PC-3 (cell line): Measurements from ENCODE around the gene CXCL3.

ENCODE experiments used
- EZH2 ChIP-seq: fragments of 300-600 bp; sonication (generic); IDR thresholded peaks from one replicate; pipeline ENCODE4 v1.6.1; 2017; ENCODE audit warnings: antibody characterized with exemption, mild to moderate bottlenecking, low read length; ENCODE audit not compliant: unreplicated experiment
- EZH2phosphoT487 ChIP-seq: fragments of 300-600 bp; sonication (generic); IDR thresholded peaks from 2 replicates; pipeline ENCODE4 v1.6.1; 2018; ENCODE audit warnings: mild to moderate bottlenecking, antibody characterized with exemption, low read length, borderline replicate concordance
- TF ChIP-seq, protein P1 (sequence below): fragments of 300-600 bp; sonication (generic); conservative IDR thresholded peaks from 2 replicates; pipeline ENCODE4 v1.5.1; 2017; ENCODE audit warnings: antibody characterized with exemption, low read depth, mild to moderate bottlenecking, low read length

DNA sequence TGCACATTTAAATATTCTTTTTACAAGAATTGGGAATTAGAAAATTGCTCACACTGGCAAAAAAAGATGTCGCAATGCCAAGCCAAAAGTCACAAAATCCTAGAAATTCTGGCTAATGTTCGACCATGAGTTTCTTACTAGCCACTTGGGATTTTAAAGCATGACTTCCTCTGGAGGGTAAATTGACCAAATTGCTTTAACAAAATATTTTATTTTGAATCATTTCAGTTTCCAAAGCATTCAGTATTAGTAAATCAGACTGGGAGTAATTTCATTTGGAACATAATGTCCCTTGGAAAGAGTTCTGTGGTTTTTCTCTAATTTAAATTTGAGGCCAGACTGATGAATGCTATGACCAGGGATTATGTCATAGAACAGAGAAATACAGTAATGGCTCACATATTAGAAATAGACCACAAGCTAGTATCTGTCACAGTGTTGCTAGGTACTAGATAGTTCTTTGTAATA, 32.4 kb downstream of the CXCL3 start:
- TF ChIP-seq, protein P1, sequence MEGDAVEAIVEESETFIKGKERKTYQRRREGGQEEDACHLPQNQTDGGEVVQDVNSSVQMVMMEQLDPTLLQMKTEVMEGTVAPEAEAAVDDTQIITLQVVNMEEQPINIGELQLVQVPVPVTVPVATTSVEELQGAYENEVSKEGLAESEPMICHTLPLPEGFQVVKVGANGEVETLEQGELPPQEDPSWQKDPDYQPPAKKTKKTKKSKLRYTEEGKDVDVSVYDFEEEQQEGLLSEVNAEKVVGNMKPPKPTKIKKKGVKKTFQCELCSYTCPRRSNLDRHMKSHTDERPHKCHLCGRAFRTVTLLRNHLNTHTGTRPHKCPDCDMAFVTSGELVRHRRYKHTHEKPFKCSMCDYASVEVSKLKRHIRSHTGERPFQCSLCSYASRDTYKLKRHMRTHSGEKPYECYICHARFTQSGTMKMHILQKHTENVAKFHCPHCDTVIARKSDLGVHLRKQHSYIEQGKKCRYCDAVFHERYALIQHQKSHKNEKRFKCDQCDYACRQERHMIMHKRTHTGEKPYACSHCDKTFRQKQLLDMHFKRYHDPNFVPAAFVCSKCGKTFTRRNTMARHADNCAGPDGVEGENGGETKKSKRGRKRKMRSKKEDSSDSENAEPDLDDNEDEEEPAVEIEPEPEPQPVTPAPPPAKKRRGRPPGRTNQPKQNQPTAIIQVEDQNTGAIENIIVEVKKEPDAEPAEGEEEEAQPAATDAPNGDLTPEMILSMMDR, result no peak
- no peak for TF ChIP-seq EZH2
- TF ChIP-seq EZH2phosphoT487, result no peak
